A172 (cell line): ENCODE data around the gene SLC25A34. TPM values are rescaled to one million over a fixed set of nuclear protein-coding genes. Genes with fewer than 3 reads are reported as not detected.

ENCODE experiments used
- DNase-seq: peaks from one replicate; pipeline ENCODE4 v3.0.0-alpha.2; 2015; ENCODE audit warnings: low spot score
- total RNA-seq: library from RNA; depleted of rRNA; stranded (reverse); fragments of >200 nt; shearing (Covaris generic); gene quantifications from 2 replicates; pipeline ENCODE4 v1.2.3, GENCODE V29; 2014

Gene SLC25A34
- total RNA-seq, 1 experiment from 2014 or later, result not detected

- no peak for DNase-seq
These were observed 15.7 kb downstream of the SLC25A34 start for GRCh38 chr1:15751717-15752116.

GRCh38 chr1:15753776-15754175 is 17.7 kb downstream of the SLC25A34 start:
- DNase-seq, result no peak

- no peak for DNase-seq
These were observed 19.1 kb downstream of the SLC25A34 start for GRCh38 chr1:15755021-15755645.

- DNase-seq, result no peak
These were observed 19.6 kb downstream of the SLC25A34 start for GRCh38 chr1:15755646-15756040.

GRCh38 chr1:15756143-15757015 is 20.3 kb downstream of the SLC25A34 start:
- DNase-seq, result no peak

GRCh38 chr1:15757016-15757543 is 21.0 kb downstream of the SLC25A34 start:
- DNase-seq, result no peak

- no peak for DNase-seq
These were observed 21.7 kb downstream of the SLC25A34 start for GRCh38 chr1:15757575-15758342.

GRCh38 chr1:15758343-15758931 is 22.4 kb downstream of the SLC25A34 start, which contains the start of gene FBLIM1:
Gene FBLIM1 (plus strand): TSS chr1:15758795. CDS start chr1:15764984, 6,189 bp downstream.
- DNase-seq, result no peak

GRCh38 chr1:15758953-15759661 is 23.0 kb downstream of the SLC25A34 start:
- DNase-seq, result no peak

- peak; percentile 82 for DNase-seq
These were observed 24.6 kb downstream of the SLC25A34 start for GRCh38 chr1:15760520-15761211.

GRCh38 chr1:15761366-15762128 is 25.5 kb downstream of the SLC25A34 start:
- no peak for DNase-seq

GRCh38 chr1:15762546-15762945 is 26.5 kb downstream of the SLC25A34 start:
- DNase-seq, result no peak

- no peak for DNase-seq
These were observed 28.3 kb downstream of the SLC25A34 start for GRCh38 chr1:15764269-15764764.

- DNase-seq, result no peak
These were observed 28.8 kb downstream of the SLC25A34 start for GRCh38 chr1:15764890-15765289.

- peak; percentile 44 for DNase-seq
These were observed 29.6 kb downstream of the SLC25A34 start for GRCh38 chr1:15765495-15766194.

- DNase-seq, result no peak
These were observed 31.9 kb downstream of the SLC25A34 start for GRCh38 chr1:15767941-15768340.

GRCh38 chr1:15768388-15768787 is 32.3 kb downstream of the SLC25A34 start:
- DNase-seq, result no peak

GRCh38 chr1:15770313-15770962 is 34.4 kb downstream of the SLC25A34 start:
- DNase-seq, result no peak
